HepG2 (cell line): ENCODE results near the gene ABCA2. TPM values are rescaled to one million over a fixed set of nuclear protein-coding genes. Genes with fewer than 3 reads are reported as not detected.

Experiments
- ATAC-seq: fragments of 200-7000 bp; cut with Tn5 transposase; 3 replicates; pipeline ENCODE4 v1.9.1; 2020; ENCODE audit warnings: mild to moderate bottlenecking, moderate library complexity
- BruUV-seq: library from RNA; stranded (reverse); fragments of 400-500 nt; replicated peaks from 2 replicates; lab custom pipeline; 2021; lab: Mats Ljungman, UMichigan
- CTCF ChIA-PET: fragments of 300-600 bp; formaldehyde crosslinking; extraction: SDS; loops from one replicate; lab custom pipeline; 2021; ENCODE audit warnings: low total read pairs, inconsistent platforms, low intra/inter-chr PET ratio; lab: Yijun Ruan, JAX
- POLR2A ChIA-PET: fragments of 350-600 bp; sonication (Branson Sonifier 250); formaldehyde crosslinking; loops from one replicate; lab custom pipeline; 2020; ENCODE audit warnings: antibody characterized with exemption, inconsistent platforms; lab: Yijun Ruan, JAX
- DNase-seq: peaks from one replicate; pipeline ENCODE4 v3.0.0-alpha.2; 2015; ENCODE audit warnings: low spot score
- FAIRE-seq: peaks from 3 replicates; lab custom pipeline; 2011; peaks lifted over from hg19 to GRCh38; lab: Jason Lieb, UNC
- H2AFZ ChIP-seq: one replicate; pipeline ENCODE4 v1.6.1; 2011; ENCODE audit warnings: low read length, inconsistent platforms
- H3K27ac ChIP-seq: fragments of 300-600 bp; 3 replicates; pipeline ENCODE4 v1.8.0; 2011; ENCODE audit warnings: mixed run types, mild to moderate bottlenecking, mixed read lengths, low read length, inconsistent platforms; ENCODE audit not compliant: insufficient read depth; ENCODE audit errors: extremely low read length
- H3K27me3 ChIP-seq, 2 experiments: fragments of 200-600 bp in 1 of 2; 2 replicates in 1 of 2; 3 replicates in 1 of 2; pipeline versions ENCODE4 v1.6.0 to v1.8.0; 2011; ENCODE audit warnings: low read length in 2 of 2, mild to moderate bottlenecking in 2 of 2, moderate library complexity in 2 of 2, inconsistent platforms in 1 of 2; ENCODE audit not compliant: insufficient read depth in 2 of 2, control insufficient read depth in 1 of 2
- H3K36me3 ChIP-seq, 2 experiments: fragments of 200-600 bp in 1 of 2; replicated peaks in 1 of 2; 2 replicates in 1 of 2; 3 replicates in 1 of 2; pipeline versions ENCODE4 v1.5.1 to v1.8.0; 2011; ENCODE audit warnings: low read length in 2 of 2, inconsistent platforms in 1 of 2; ENCODE audit not compliant: insufficient read depth in 2 of 2, control insufficient read depth in 1 of 2
- H3K4me1 ChIP-seq: 2 replicates; pipeline ENCODE4 v1.5.1; 2012; ENCODE audit warnings: low read length, inconsistent platforms; ENCODE audit not compliant: insufficient read depth
- H3K4me2 ChIP-seq: 2 replicates; pipeline ENCODE4 v1.6.0; 2011; ENCODE audit warnings: low read depth, low read length, inconsistent platforms
- H3K4me3 ChIP-seq, 3 experiments: fragments of 200-600 bp in 1 of 3; sonication (generic), shearing (Covaris generic) in 1 of 3; replicated peaks in 1 of 3; 2 replicates each; pipeline ENCODE4 v1.5.1; 2011 to 2016; ENCODE audit warnings: low read length in 3 of 3, inconsistent platforms in 2 of 3, low read depth in 2 of 3, mild to moderate bottlenecking in 2 of 3, control low read depth in 1 of 3, mixed read lengths in 1 of 3; ENCODE audit not compliant: insufficient read depth in 1 of 3
- H3K79me2 ChIP-seq: one replicate; pipeline ENCODE4 v1.6.1; 2011; ENCODE audit warnings: low read length, inconsistent platforms; ENCODE audit not compliant: insufficient read depth
- H3K9ac ChIP-seq: 2 replicates; pipeline ENCODE4 v1.6.0; 2011; ENCODE audit warnings: mild to moderate bottlenecking, low read depth, low read length, inconsistent platforms; ENCODE audit not compliant: insufficient read depth
- H3K9me3 ChIP-seq: 2 replicates; pipeline ENCODE4 v1.5.1; 2012; ENCODE audit warnings: mild to moderate bottlenecking, low read length
- H4K20me1 ChIP-seq: 2 replicates; pipeline ENCODE4 v1.6.0; 2011; ENCODE audit warnings: inconsistent platforms, mild to moderate bottlenecking, low read length, moderate library complexity; ENCODE audit not compliant: insufficient read depth
- CEBPG ChIP-seq: IDR thresholded peaks from 2 replicates; pipeline ENCODE4 v1.6.1; 2016
- HDAC1 ChIP-seq: sonication (generic); formaldehyde crosslinking; IDR thresholded peaks from 2 replicates; pipeline ENCODE4 v1.5.1; 2020; ENCODE audit warnings: mild to moderate bottlenecking, missing genetic modification reagents
- HNRNPL ChIP-seq: fragments of 200-400 bp; formaldehyde crosslinking; IDR thresholded peaks from 2 replicates; pipeline ENCODE4 v1.6.1; 2017; ENCODE audit warnings: mild to moderate bottlenecking, low read depth, low read length
- IKZF4 ChIP-seq: sonication (generic); formaldehyde crosslinking; IDR thresholded peaks from 2 replicates; pipeline ENCODE4 v1.5.1; 2020; ENCODE audit warnings: borderline replicate concordance, mild to moderate bottlenecking, low read depth, missing genetic modification reagents; ENCODE audit errors: not compliant biosample characterization
- LBX2 ChIP-seq: sonication (generic); formaldehyde crosslinking; IDR thresholded peaks from 2 replicates; pipeline ENCODE4 v1.5.0; 2020; ENCODE audit warnings: missing genetic modification reagents, mild to moderate bottlenecking, borderline replicate concordance
- MXD1 ChIP-seq: sonication (generic); formaldehyde crosslinking; IDR thresholded peaks from 2 replicates; pipeline ENCODE4 v1.4.0; 2020; ENCODE audit warnings: mild to moderate bottlenecking, missing genetic modification reagents
- NFE2L1 ChIP-seq: sonication (generic); formaldehyde crosslinking; IDR thresholded peaks from 2 replicates; pipeline ENCODE4 v1.4.0; 2020; ENCODE audit warnings: missing genetic modification reagents, mild to moderate bottlenecking, borderline replicate concordance
- RFXAP ChIP-seq: sonication (generic); formaldehyde crosslinking; IDR thresholded peaks from 2 replicates; pipeline ENCODE4 v1.4.0; 2020; ENCODE audit warnings: missing genetic modification reagents, borderline replicate concordance
- SNAPC2 ChIP-seq: sonication (generic); formaldehyde crosslinking; IDR thresholded peaks from 2 replicates; pipeline ENCODE4 v1.8.1; 2022; ENCODE audit warnings: mild to moderate bottlenecking, missing genetic modification reagents
- SOX5 ChIP-seq: IDR thresholded peaks from 2 replicates; pipeline ENCODE4 v1.6.1; 2016; ENCODE audit warnings: borderline replicate concordance
- STAG1 ChIP-seq: sonication (generic); formaldehyde crosslinking; IDR thresholded peaks from 2 replicates; pipeline ENCODE4 v1.4.0; 2020; ENCODE audit warnings: missing genetic modification reagents
- ZBTB20 ChIP-seq: sonication (generic); formaldehyde crosslinking; IDR thresholded peaks from 2 replicates; pipeline ENCODE4 v1.8.1; 2023; ENCODE audit warnings: missing genetic modification reagents, low read depth, mild to moderate bottlenecking, borderline replicate concordance
- ZNF207 ChIP-seq: fragments of 450-650 bp; IDR thresholded peaks from 2 replicates; pipeline ENCODE4 v1.6.1; 2016; ENCODE audit warnings: antibody characterized with exemption, borderline replicate concordance
- ZNF263 ChIP-seq: sonication (generic); formaldehyde crosslinking; IDR thresholded peaks from 2 replicates; pipeline ENCODE4 v1.4.0; 2020; ENCODE audit warnings: missing genetic modification reagents
- ZNF501 ChIP-seq: sonication (generic); formaldehyde crosslinking; IDR thresholded peaks from 2 replicates; pipeline ENCODE4 v1.5.1; 2020; ENCODE audit warnings: mild to moderate bottlenecking, moderate library complexity, missing genetic modification reagents
- ZNF564 ChIP-seq: sonication (generic); formaldehyde crosslinking; IDR thresholded peaks from 2 replicates; pipeline ENCODE4 v1.8.1; 2023; ENCODE audit warnings: mild to moderate bottlenecking, missing genetic modification reagents
- ZNF616 ChIP-seq: sonication (generic); formaldehyde crosslinking; IDR thresholded peaks from 2 replicates; pipeline ENCODE4 v1.5.0; 2020; ENCODE audit warnings: low read depth, mild to moderate bottlenecking, missing genetic modification reagents
- ZNF687 ChIP-seq: sonication (generic); formaldehyde crosslinking; IDR thresholded peaks from 2 replicates; pipeline ENCODE4 v1.5.1; 2020; ENCODE audit warnings: mild to moderate bottlenecking, missing genetic modification reagents, moderate library complexity
- ZNF883 ChIP-seq: sonication (generic); formaldehyde crosslinking; IDR thresholded peaks from 2 replicates; pipeline ENCODE4 v1.5.1; 2020; ENCODE audit warnings: mild to moderate bottlenecking, missing genetic modification reagents; ENCODE audit errors: not compliant biosample characterization
- WGBS: methylation state at CpG from one replicate; pipeline ENCODE4 v1.1.6; 2017; ENCODE audit warnings: low lambda C conversion rate; 5-methylcytosine and 5-hydroxymethylcytosine counted together
- in situ Hi-C: cut with HindIII; loops from 2 replicates; pipeline ENCODE4 v1.10.0; 2017; ENCODE audit warnings: low pct_unique_long_range_greater_than_20kb; ENCODE audit not compliant: extremely low pct_ligation_motif_present
- intact Hi-C: fragments of 100-400 bp; cut with micrococcal nuclease; formaldehyde crosslinking; loops from one replicate; pipeline ENCODE4 v1.10.0; 2022; ENCODE audit not compliant: unreplicated experiment
- polyA plus RNA-seq, 8 experiments: library from polyadenylated mRNA; depleted of rRNA in 3 of 8; stranded (reverse) in 7 of 8; unstranded in 1 of 8; fragments of >200 nt; fragmentation: Illumina TruSeq in 4 of 8; extraction: Trizol in 4 of 8; gene quantifications; 2 replicates each; pipeline versions ENCODE4 v1.2.1 to v1.2.3, GENCODE V29; 2011 to 2016; ENCODE audit warnings: low read depth in 4 of 8, missing spikeins in 1 of 8, mixed read lengths in 1 of 8; ENCODE audit not compliant: insufficient read depth in 1 of 8
- total RNA-seq, 5 experiments: library from RNA; depleted of rRNA; stranded (reverse); fragments of >200 nt; fragmentation: Illumina TruSeq; extraction: Trizol; gene quantifications; 2 replicates each; pipeline ENCODE4 v1.2.3, GENCODE V29; 2016; ENCODE audit warnings: low read depth in 1 of 5

The ABCA2 gene
- total and polyA plus RNA-seq, 2 of the 13 experiments (the other 11 are each of a cell fraction or from before 2014, with no cell fraction given), result 2.9 to 19.2 TPM

GRCh38 chr9:137067860-137068538 is 40.0 kb upstream of the ABCA2 start:
- H3K4me2 ChIP-seq, result peak overlapping the region; percentile 96
- no TSS peak for BruUV-seq
- TF ChIP-seq MXD1 (CRISPR knock-in tag) (0 out of 2 replicates have a peak, but pooled peaks have one; percentile 60), IKZF4 (CRISPR knock-in tag) (peak; percentile 83), NFE2L1 (CRISPR knock-in tag) (peak; percentile 9; the same call in 1 of the 2 replicates), CEBPG (CRISPR knock-in tag) (no peak), ZBTB20 (CRISPR knock-in tag) (no peak), ZNF207 (no peak), SOX5 (CRISPR knock-in tag) (peak; percentile 5; the same call in 1 of the 2 replicates), ZNF263 (no peak), ZNF883 (CRISPR knock-in tag) (peak; percentile 68), LBX2 (CRISPR knock-in tag) (no peak), STAG1 (CRISPR knock-in tag) (peak; percentile 68), ZNF616 (no peak), SNAPC2 (CRISPR knock-in tag) (no peak), ZNF564 (peak; percentile 63; the same call in 1 of the 2 replicates), RFXAP (CRISPR knock-in tag) (0 out of 2 replicates have a peak, but pooled peaks have one; percentile 6), HNRNPL (peak; percentile 73; the same call in 1 of the 2 replicates), HDAC1 (CRISPR knock-in tag) (peak; percentile 89), ZNF501 (peak; percentile 63; the same call in 1 of the 2 replicates), ZNF687 (peak; percentile 92)

More at GRCh38 chr9:137067860-137068538, 40.0 kb upstream of the ABCA2 start:
- Histone ChIP-seq H3K9ac (peak overlapping the region; percentile 67; the same call in 1 of the 2 replicates), H3K79me2 (peaks cover 13% of the 10 kb centered on the region), H3K4me1 (peaks cover 35% of the 10 kb centered on the region), H4K20me1 (peaks cover 7% of the 10 kb centered on the region; the same call in 1 of the 2 replicates), H3K36me3 (peaks cover 3 to 16% of the 10 kb centered on the region in 2 experiments; a peak in 2 of 5 replicates), H3K27ac (peak overlapping the region; percentile 41), H3K27me3 (no peaks in the 10 kb centered on the region; a peak in 1 of 5 replicates), H2AFZ (no peak overlapping the region), H3K9me3 (no peaks in the 10 kb centered on the region), H3K4me3 (peak overlapping the region; percentile 58 to 88 (median 74); a peak in 5 of 6 replicates)
- WGBS, result 0% methylated on average over 2 of the region's 12 CpGs
- peak; percentile 82 for ATAC-seq
- peak; percentile 82 for DNase-seq
- ChIA-PET POLR2A (interaction anchor here (0.6 to 6.0 kb wide), 12 partner anchors 9 to 268 kb away, joined by 3 to 105 read pairs (median 4); partner anchors contain the start of genes ENTPD2, MAN1B1, NPDC1 and TOR4A), CTCF (interaction anchor here (0.8 to 2.2 kb wide), 6 partner anchors 18 to 48 kb away, joined by 3 to 25 read pairs (median 4); partner anchors contain the start of genes ABCA2, MAN1B1 and NPDC1)
- in situ Hi-C loops (no loop called here), intact Hi-C loops (loop anchor here (1.0 kb wide), 1 partner anchor 22 kb away; the partner anchor contains the start of gene NPDC1)
- FAIRE-seq, result peak; percentile 92
